ENCODE results near the gene C20orf204. TPM values are rescaled to one million over a fixed set of nuclear protein-coding genes. Genes with fewer than 3 reads are reported as not detected.

The C20orf204 gene
- total and polyA plus RNA-seq, 2 of the 4 experiments (the other 2 are of a cell fraction) = 0.09 to 0.18 TPM

DNA sequence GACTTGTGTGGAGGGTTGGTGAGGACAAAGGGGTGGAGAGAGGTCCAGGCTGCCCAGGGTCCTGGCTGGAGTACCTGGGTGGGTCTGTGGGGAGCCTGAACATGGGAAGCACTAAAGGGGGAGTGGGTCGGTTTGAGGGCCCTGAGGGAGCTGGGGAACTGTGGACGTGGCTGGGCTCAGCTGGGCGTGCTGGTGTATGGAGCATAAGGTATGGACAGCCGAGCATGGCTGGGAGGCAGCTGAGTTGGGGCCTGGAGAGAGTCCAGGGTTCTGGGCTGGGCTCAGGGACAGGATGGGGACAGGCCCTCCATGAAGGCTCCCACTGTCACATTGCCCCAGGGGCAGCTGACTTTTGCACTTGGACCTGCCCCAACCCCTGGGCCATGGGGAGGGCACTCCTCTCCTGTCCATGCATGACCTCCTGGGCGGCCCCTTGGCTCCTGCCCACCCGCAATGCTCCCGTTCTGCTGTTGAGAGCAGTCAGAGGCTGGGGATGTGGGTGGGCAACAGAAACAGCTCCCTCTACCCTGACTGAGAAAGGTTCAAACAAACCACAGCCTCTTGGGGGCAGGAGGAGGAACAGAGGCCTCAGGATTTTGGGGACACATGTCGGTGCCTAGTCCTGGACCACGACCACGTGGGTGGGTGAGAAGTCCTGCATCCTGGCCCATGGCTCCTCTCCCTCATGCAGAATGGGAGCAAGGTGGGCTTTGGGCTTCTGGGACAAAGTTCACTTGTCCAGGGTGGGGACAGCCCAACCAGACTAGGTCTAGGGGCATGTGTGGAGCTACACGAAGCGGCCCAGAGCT, 4.5 kb downstream of the C20orf204 start:
- no peak for ATAC-seq (ENCODE audit: low read depth)
- POLR2A ChIA-PET (ENCODE audit: unreplicated experiment) = interaction anchor here (0.6 kb wide), 1 partner anchor 170 kb away, joined by 9 read pairs; no protein-coding TSS in a partner anchor
- dilution Hi-C loops (cut with HindIII; ENCODE audit: low sequenced_read_pairs, unreplicated experiment) = no loop called here

More for the DNA sequence above, 4.5 kb downstream of the C20orf204 start:
- H4K91ac ChIP-seq (ENCODE audit: insufficient read depth, low read depth, low read length) = no peak overlapping the region
- H3K14ac ChIP-seq (replicated peaks; ENCODE audit: low read depth, low read length) = no peak overlapping the region
- in situ Hi-C loops (cut with MboI; ENCODE audit: low sequenced_read_pairs) (no loop called here), intact Hi-C loops (cut with micrococcal nuclease) (no loop called here)
- no peak overlapping the region for H2BK15ac ChIP-seq (ENCODE audit: low read depth, low read length)
- no peak overlapping the region for H3K4me3 ChIP-seq (ENCODE audit: insufficient read depth, low read depth, low read length)
- H4K8ac ChIP-seq (ENCODE audit: low read depth in 2 of 2, low read length in 2 of 2) = no peak overlapping the region
- no peaks in the 10 kb centered on the region for H3K9me3 ChIP-seq (ENCODE audit: control insufficient read depth, insufficient read depth, low read length)
- H3K9me1 ChIP-seq (ENCODE audit: insufficient read depth, low read length) = no peaks in the 10 kb centered on the region
- no peak overlapping the region for H2BK5ac ChIP-seq (ENCODE audit: low read depth, low read length, poor library complexity, severe bottlenecking)
- H3K27ac ChIP-seq (ENCODE audit: insufficient read depth, low read length) = no peak overlapping the region
- H4K5ac ChIP-seq (ENCODE audit: low read depth, low read length) = no peak overlapping the region
- H3K27me3 ChIP-seq (ENCODE audit: control insufficient read depth, insufficient read depth, low read length) = peaks cover 50% of the 10 kb centered on the region
- H2AK9ac ChIP-seq (replicated peaks; ENCODE audit: low read depth, low read length, poor library complexity) = no peak overlapping the region
- no peak overlapping the region for H3K4me2 ChIP-seq (ENCODE audit: low read depth, low read length)
- H3K9ac ChIP-seq (ENCODE audit: low read depth, low read length) = no peak overlapping the region
- no peaks in the 10 kb centered on the region for H3K79me1 ChIP-seq (ENCODE audit: low read depth in 1 of 2, low read length in 2 of 2)
- H3K23ac ChIP-seq (ENCODE audit: low read depth, low read length) = no peak overlapping the region
- H3K4me1 ChIP-seq (ENCODE audit: control insufficient read depth, insufficient read depth, low read length) = peaks cover 5% of the 10 kb centered on the region; the same call in 1 of the 2 replicates
- peaks cover 5% of the 10 kb centered on the region; the same call in 1 of the 2 replicates for H4K20me1 ChIP-seq (ENCODE audit: insufficient read depth, low read length)
- no peak overlapping the region for H3K4ac ChIP-seq (ENCODE audit: low read depth, low read length)
- H2AFZ ChIP-seq (replicated peaks; ENCODE audit: low read length, poor library complexity) = no peak overlapping the region
- TF ChIP-seq RFX5 (IDR thresholded peaks at IDR 0.05; ENCODE audit: low read depth, low read length) (no peak), ELK1 (IDR thresholded peaks at IDR 0.05; ENCODE audit: borderline replicate concordance, low read depth, low read length) (no peak), FOS (IDR thresholded peaks at IDR 0.05; ENCODE audit: low read depth, low read length) (no peak), SMC3 (IDR thresholded peaks at IDR 0.05; ENCODE audit: low read depth, low read length) (no peak), POLR2A (IDR thresholded peaks at IDR 0.05; ENCODE audit: low read depth, low read length) (no peak), MXI1 (IDR thresholded peaks at IDR 0.05; ENCODE audit: borderline replicate concordance, low read depth, low read length) (no peak), CHD1 (IDR thresholded peaks at IDR 0.05; ENCODE audit: low read depth, low read length) (no peak)
- TF ChIP-seq, protein P1, sequence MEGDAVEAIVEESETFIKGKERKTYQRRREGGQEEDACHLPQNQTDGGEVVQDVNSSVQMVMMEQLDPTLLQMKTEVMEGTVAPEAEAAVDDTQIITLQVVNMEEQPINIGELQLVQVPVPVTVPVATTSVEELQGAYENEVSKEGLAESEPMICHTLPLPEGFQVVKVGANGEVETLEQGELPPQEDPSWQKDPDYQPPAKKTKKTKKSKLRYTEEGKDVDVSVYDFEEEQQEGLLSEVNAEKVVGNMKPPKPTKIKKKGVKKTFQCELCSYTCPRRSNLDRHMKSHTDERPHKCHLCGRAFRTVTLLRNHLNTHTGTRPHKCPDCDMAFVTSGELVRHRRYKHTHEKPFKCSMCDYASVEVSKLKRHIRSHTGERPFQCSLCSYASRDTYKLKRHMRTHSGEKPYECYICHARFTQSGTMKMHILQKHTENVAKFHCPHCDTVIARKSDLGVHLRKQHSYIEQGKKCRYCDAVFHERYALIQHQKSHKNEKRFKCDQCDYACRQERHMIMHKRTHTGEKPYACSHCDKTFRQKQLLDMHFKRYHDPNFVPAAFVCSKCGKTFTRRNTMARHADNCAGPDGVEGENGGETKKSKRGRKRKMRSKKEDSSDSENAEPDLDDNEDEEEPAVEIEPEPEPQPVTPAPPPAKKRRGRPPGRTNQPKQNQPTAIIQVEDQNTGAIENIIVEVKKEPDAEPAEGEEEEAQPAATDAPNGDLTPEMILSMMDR (conservative IDR thresholded peaks at IDR 0.05; ENCODE audit: low read depth, low read length) = no peak
- CTCF ChIA-PET = no interaction called here
- no peak overlapping the region for H3K56ac ChIP-seq (ENCODE audit: extremely low read depth, insufficient read depth, low read length)
- DNase-seq = no peak
- no peaks in the 10 kb centered on the region for H3K36me3 ChIP-seq (ENCODE audit: control insufficient read depth, insufficient read depth, low read length)
- no peak overlapping the region for H2BK120ac ChIP-seq (ENCODE audit: low read depth, low read length)
- H2BK20ac ChIP-seq (ENCODE audit: low read depth, low read length) = no peak overlapping the region
- no peak overlapping the region for H2AK5ac ChIP-seq (ENCODE audit: low read depth, low read length)
- 0% methylated on average over 1 of the region's 12 CpGs; no CpG with 5 or more reads in 1 of the 2 experiments for WGBS, 2 experiments (ENCODE audit: extremely low coverage in 2 of 2, insufficient read length in 1 of 2)
- no TSS peak for BruUV-seq (replicated peaks)
- H3K18ac ChIP-seq (ENCODE audit: low read depth, low read length) = no peak overlapping the region

Data from IMR-90 (cell line).